KBM-7 (cell line): Measurements from ENCODE around the gene GLI1.
"Not testable (repeated sequence)": the region's sequence is repeated elsewhere in the genome, so short reads cannot be mapped to it uniquely, and the experiment has no call there.

Source experiments
- DNase-seq: peaks from one replicate; pipeline ENCODE4 v3.0.0-alpha.2; 2015
- in situ Hi-C: fragments of 300-500 bp; cut with MboI; formaldehyde crosslinking; loops from 2 replicates; pipeline ENCODE4 v1.14.3; 2020; ENCODE audit warnings: low sequenced_read_pairs, low pct_unique_long_range_greater_than_20kb, mixed read lengths

GLI1 gene

GRCh38 chr12:57438400-57438799 is 21.2 kb upstream of the GLI1 start:
- in situ Hi-C loops, result no loop called here
- no peak for DNase-seq

- in situ Hi-C loops, result no loop called here
These were observed 19.8 kb upstream of the GLI1 start for GRCh38 chr12:57439762-57440266.

DNA sequence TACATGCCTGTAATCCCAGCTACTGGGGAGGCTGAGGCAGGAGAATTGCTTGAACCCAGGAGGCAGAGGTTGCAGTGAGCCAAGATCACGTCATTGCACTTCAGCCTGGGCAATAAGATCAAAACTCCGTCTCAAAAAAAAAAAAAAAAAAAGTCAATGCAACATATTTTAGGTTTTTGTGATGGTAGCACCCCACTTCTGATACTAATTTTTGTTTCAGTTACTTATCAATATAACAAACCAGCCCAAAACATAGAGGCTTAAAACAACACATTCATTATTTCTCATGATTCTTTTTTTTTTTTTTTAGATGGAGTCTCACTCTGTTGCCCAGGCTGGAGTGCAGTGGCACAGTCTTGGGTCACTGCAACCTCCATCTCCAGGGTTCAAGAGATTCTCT is 18.2 kb upstream of the GLI1 start:
- in situ Hi-C loops, result not testable (repeated sequence)

More at GRCh38 chr12:57439762-57440266, 19.8 kb upstream of the GLI1 start:
- no peak for DNase-seq

GRCh38 chr12:57441846-57442427 is 17.6 kb upstream of the GLI1 start:
- no peak for DNase-seq
- in situ Hi-C loops, result no loop called here

More for the DNA sequence above, 18.2 kb upstream of the GLI1 start:
- not testable (repeated sequence) for DNase-seq

DNA sequence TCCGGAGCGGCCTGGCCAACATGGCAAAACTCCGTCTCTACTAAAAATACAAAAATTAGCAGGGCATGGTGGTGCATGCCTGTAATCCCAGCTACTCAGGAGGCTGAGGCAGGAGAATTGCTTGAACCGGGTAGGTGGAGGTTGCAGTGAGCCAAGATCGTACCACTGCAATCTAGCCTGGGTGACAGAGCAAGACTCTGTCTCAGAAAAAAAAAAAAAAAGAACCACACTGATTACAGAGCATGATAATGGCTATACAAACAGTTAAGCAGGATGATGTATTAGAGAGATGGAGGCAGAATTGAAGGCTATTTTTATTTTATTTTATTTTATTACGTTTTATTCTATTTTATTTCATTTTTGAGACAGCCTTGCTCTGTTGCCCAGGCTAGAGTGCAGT is 15.2 kb upstream of the GLI1 start:
- DNase-seq, in situ Hi-C loops: not testable (repeated sequence)

DNA sequence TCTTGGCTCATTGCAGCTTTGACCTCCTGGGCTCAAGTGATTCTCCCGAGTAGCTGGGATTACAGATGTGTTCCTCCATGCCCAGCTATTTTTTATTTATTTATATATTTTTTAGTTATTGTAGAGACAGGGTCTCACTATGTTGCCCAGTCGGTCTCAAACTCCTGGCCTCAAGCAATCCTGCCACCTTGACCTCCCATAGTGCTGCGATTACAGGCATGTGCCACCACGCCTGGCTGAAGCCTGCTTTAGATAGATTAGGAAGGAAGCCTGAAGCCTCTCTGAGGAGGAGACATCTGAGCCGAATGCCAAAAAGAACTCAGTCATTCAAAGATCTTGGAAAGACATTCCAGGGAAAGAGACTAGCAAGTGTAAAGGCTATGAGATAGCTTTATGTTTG is 14.8 kb upstream of the GLI1 start:
- in situ Hi-C loops, result no loop called here
- DNase-seq, result no peak

DNA sequence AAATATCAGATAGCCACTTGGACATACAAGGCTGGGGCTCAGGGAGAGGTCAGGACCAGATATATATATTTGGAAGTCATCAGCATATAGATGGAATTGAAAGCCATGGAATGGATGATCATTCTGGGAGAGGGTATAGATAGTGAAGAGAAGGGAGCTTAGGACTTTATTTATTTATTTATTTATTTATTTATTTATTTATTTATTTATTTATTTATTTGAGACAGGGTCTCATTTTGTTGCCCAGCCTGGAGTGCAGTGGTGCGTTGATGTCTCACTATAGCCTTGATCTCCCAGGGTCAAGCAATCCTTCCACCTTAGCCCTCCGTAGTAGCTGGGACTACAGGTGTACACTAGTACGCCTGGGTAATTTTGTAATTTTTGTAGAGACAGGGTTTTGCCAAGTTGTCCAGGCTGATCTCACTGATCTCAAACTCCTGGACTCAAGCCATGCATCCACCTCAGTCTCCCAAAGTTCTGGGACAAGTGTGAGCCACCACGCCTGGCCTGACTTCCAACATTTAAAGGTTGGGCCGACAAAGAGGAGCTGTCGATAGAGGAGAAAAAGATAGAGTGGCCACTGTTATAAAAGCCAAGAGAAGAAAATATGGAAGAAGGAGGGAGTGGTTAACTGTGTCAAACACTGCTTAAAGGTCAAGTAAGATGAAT is 13.2 kb upstream of the GLI1 start:
- no peak for DNase-seq
- in situ Hi-C loops, result no loop called here

DNA sequence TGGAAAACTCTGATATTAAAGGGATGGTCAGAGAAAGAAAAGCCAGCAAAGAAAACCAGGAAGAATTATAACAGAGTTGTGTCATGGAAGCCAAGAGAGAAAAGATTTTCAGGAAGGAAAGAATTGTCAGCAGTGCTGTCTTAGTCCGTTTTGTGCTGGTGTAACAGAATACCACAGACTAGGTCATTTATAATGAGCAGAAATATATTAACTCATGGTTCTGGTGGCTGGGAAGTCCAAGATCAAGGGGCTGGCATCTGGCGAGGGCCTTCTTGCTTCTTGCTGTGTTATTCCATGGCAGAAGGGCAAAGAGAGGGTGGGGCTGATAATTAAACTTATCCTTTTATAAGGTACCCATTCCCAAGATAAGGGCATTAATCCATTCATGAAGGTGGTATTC is 10.9 kb upstream of the GLI1 start:
- in situ Hi-C loops, result no loop called here
- DNase-seq, result no peak

- DNase-seq, result no peak
- in situ Hi-C loops, result no loop called here
These were observed 10.2 kb upstream of the GLI1 start for GRCh38 chr12:57449375-57449774.

DNA sequence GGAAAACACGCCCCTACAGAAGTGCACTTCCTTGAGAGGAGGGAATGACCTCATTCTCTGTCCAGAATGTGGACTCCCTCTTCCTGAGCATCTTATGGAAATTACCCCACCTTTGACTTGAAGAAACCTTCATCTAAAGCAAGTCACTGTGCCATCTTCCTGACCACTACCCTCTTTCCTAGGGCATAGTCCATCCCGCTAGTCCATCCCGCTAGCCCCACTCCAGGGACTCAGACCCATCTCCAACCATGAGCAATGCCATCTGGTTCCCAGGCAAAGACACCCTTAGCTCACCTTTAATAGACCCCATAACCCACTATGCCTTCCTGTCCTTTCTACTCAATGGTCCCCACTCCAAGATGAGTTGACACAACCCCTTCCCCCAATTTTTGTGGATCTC is 9.5 kb upstream of the GLI1 start:
- DNase-seq, result no peak
- in situ Hi-C loops, result no loop called here

DNA sequence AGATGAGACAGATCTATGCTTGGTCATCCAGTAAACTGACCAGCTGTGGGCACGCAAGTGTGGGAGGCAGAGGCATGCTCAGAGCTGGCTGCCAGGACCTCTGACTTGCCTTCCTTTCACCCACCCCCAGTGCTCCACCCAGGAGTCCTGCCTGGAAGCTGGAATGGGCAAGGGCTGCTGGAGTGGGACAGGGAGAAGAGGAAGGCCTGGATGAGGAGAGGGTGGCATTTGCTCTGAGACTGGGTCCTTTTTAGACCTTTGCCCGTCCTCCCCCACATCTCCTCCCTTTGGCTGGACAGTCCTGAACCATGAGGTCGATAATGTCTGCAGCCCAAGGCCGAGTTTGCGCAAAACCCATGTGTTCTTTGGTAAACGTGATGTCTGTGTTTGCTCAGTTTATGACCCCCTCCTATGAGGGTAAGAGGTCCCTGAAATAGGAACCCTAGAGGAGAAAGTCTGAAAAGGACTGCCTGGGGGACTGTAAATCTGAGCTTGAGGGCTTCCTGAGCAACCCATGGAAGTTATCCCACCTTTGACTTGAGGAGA is 8.3 kb upstream of the GLI1 start:
- no peak for DNase-seq
- in situ Hi-C loops, result no loop called here

DNA sequence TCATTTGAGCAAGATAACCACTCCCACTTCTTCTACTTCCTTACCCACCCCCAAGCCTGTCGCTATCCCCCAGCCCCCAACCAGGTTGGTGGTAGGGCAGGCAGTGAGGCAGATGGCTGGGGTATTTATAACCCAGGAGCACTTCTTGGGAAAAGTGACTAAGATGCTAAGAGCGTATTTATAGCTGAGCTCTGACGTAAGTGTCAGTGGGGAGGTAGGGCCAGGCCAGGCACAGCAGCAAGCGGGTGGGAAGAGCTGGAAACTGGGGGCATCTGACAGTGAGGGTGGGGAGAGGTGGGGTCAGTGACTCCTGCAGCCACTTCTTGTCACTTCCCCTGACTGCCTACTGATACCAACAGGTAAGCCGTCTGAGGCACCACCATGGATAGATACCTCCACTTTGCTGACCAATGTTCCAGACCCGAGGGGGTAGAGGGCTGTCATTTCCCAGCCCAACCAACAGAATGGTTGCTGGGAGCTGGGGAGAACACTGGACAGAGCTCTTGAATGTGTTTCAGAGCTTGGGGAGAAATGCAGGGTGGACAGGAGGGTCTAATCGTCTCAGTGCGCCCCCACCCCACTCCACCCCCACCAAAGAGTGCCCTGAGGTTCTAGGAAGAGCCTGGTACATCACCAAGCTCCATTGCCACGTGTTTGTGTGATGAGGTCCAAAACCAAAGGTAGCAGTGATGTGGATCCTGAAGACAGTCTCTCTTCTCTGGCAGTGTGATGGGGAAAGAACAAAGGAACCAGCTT is 7.2 kb upstream of the GLI1 start:
- peak; percentile 68 for DNase-seq
- in situ Hi-C loops, result no loop called here

- DNase-seq, result peak; percentile 72
- in situ Hi-C loops, result no loop called here
These were observed 6.6 kb upstream of the GLI1 start for GRCh38 chr12:57452937-57453509.

DNA sequence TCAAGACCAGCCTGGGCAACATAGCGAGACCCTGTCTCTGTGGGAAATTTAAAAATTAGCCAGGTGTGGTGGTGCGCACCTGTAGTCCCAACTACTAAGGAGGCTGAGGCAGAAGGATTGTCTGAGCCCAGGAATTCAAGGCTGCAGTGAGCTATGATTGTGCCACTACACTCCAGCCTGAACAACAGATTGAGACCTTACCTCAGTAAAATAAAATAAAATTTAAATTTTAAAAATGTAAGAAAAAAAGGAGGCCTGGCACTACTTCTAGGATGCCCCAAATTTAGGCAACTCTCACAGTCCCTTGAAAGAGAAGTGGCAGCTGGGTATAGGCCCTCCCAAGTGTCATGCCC is 5.4 kb upstream of the GLI1 start:
- in situ Hi-C loops, result no loop called here
- DNase-seq, result no peak

DNA sequence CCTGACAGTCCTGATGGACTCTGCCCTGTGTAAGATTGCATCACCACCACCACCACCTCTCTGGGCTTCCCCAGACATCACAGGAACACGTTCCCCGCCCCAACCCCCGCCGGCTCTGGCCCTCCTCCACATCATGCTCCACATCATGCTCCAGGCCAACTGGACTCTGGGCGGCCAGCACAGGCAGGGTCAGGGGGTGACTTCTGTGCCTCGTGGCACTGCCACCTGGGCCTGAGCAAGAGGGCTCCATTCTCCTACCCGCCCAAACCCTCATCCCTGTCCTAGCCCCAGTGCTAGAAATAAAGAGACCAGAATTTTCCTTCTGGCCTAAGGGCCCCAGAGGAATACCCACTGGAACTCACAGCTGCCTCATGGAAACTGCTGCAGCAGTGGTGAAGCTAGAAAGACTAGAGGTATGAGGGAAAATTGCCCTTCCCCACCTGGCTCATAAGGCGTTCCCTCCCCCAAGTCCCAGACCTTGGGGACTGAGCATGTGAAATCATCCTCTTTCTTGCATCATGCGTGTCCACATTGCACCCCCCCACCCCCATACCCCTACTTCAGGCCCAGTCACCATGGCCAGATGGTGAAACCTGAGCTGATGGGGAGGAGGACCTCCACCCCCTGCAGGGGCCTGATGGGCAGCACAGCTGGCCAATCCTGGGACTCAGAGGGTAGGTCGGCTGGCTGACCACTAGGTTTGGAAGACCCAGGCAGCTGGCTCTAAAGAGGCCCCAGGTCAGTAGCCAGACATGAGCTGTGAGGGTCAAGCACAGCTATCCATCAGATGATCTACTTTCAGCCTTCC is 4.8 kb upstream of the GLI1 start, which contains the start of gene INHBE:
Gene INHBE (plus strand): TSS at position 742 of the 808 bp plus-strand sequence. CDS start 230 bp downstream, outside the sequence.
- in situ Hi-C loops, result no loop called here
- no peak for DNase-seq

DNA sequence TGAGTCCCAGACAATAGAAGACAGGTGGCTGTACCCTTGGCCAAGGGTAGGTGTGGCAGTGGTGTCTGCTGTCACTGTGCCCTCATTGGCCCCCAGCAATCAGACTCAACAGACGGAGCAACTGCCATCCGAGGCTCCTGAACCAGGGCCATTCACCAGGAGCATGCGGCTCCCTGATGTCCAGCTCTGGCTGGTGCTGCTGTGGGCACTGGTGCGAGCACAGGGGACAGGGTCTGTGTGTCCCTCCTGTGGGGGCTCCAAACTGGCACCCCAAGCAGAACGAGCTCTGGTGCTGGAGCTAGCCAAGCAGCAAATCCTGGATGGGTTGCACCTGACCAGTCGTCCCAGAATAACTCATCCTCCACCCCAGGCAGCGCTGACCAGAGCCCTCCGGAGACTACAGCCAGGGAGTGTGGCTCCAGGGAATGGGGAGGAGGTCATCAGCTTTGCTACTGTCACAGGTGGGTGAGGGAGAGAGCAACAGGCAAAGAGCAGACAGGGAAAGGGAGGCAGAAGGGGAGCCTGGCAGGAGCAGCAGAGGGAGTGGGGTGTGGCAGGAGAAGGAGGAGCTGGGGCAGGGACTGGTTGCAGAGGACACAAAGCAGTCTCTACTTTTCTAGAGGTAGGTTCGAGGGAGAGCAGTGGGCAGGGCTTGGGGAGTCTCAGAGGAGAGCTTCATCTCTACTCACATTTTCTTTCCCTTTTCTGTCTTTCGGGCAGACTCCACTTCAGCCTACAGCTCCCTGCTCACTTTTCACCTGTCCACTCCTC is 4.0 kb upstream of the GLI1 start:
- no peak for DNase-seq
- in situ Hi-C loops, result no loop called here

GRCh38 chr12:57456145-57456700 is 3.4 kb upstream of the GLI1 start:
- DNase-seq, result peak; percentile 72
- in situ Hi-C loops, result no loop called here
